HCT116 (cell line): ENCODE measurements around the gene CNTNAP2. TPM values are rescaled to one million over a fixed set of nuclear protein-coding genes. Genes with fewer than 3 reads are reported as not detected.

Experiments
- ATAC-seq: fragments of 200-7000 bp; cut with Tn5 transposase; 2 replicates; pipeline ENCODE4 v1.9.1; 2020; ENCODE audit warnings: mild to moderate bottlenecking, moderate library complexity
- BruUV-seq: library from RNA; stranded (reverse); fragments of 400-500 nt; replicated peaks from 2 replicates; lab custom pipeline; 2021; lab: Mats Ljungman, UMichigan
- CTCF ChIA-PET: fragments of 300-600 bp; sonication (Branson Sonifier 250); formaldehyde crosslinking; loops from one replicate; lab custom pipeline; 2021; ENCODE audit warnings: antibody characterized with exemption; lab: Charles Lee
- POLR2A ChIA-PET: fragments of 300-600, 350-600 bp; sonication (Branson Sonifier 250); formaldehyde crosslinking; loops from one replicate; lab custom pipeline; 2021; ENCODE audit warnings: antibody characterized with exemption; lab: Charles Lee
- RAD21 ChIA-PET, 2 experiments: fragments of 300-600 bp; sonication (Branson Sonifier 250); formaldehyde crosslinking; loops; one replicate each; lab custom pipeline; 2023; ENCODE audit warnings: low total read pairs in 2 of 2; ENCODE audit not compliant: uncharacterized antibody in 2 of 2, unreplicated experiment in 2 of 2, low non-redundant PET in 1 of 2; lab: Charles Lee
- DNase-seq: peaks from one replicate; pipeline ENCODE4 v3.0.0-alpha.2; 2010; ENCODE audit warnings: low read depth, low spot score
- H2AFZ ChIP-seq: fragments of 200-600 bp; shearing (Covaris generic), sonication (generic); 2 replicates; pipeline ENCODE4 v1.6.1; 2017; ENCODE audit warnings: low read depth, mixed run types, mixed read lengths, antibody characterized with exemption, low read length; ENCODE audit not compliant: poor library complexity, severe bottlenecking
- H3K27ac ChIP-seq: 2 replicates; pipeline ENCODE4 v1.5.1; 2012; ENCODE audit warnings: low read depth, low read length
- H3K27me3 ChIP-seq: fragments of 200-600 bp; sonication (generic); 2 replicates; pipeline ENCODE4 v1.6.1; 2016; ENCODE audit warnings: mixed run types, low read length, mixed read lengths; ENCODE audit not compliant: insufficient read depth
- H3K36me3 ChIP-seq, 2 experiments: fragments of 200-500 bp in 1 of 2; fragments of 200-600 bp in 1 of 2; sonication (Bioruptor generic) in 1 of 2; sonication (generic) in 1 of 2; 2 replicates each; pipeline versions ENCODE4 v1.5.1 to v1.6.1; 2014 to 2016; ENCODE audit warnings: low read length in 2 of 2, inconsistent platforms in 1 of 2, mixed read lengths in 1 of 2, mixed run types in 1 of 2; ENCODE audit not compliant: insufficient read depth in 2 of 2, control insufficient read depth in 1 of 2
- H3K4me1 ChIP-seq, 2 experiments: fragments of 200-600 bp in 1 of 2; sonication (generic) in 1 of 2; 2 replicates each; pipeline versions ENCODE4 v1.5.1 to v1.6.1; 2012 to 2017; ENCODE audit warnings: low read length in 2 of 2, inconsistent platforms in 1 of 2, mild to moderate bottlenecking in 1 of 2, mixed read lengths in 1 of 2, mixed run types in 1 of 2, moderate library complexity in 1 of 2; ENCODE audit not compliant: insufficient read depth in 2 of 2, control insufficient read depth in 1 of 2
- H3K4me2 ChIP-seq: fragments of 200-600 bp; sonication (generic); 2 replicates; pipeline ENCODE4 v1.6.1; 2017; ENCODE audit warnings: mixed run types, low read length, mixed read lengths
- H3K4me3 ChIP-seq, 2 experiments: fragments of 200-600 bp in 1 of 2; sonication (generic) in 1 of 2; replicated peaks in 1 of 2; 2 replicates each; pipeline ENCODE4 v1.5.1; 2011 to 2016; ENCODE audit warnings: low read length in 2 of 2, control low read depth in 1 of 2, low read depth in 1 of 2, mild to moderate bottlenecking in 1 of 2, mixed read lengths in 1 of 2, mixed run types in 1 of 2
- H3K79me2 ChIP-seq: fragments of 200-600 bp; sonication (generic); 2 replicates; pipeline ENCODE4 v1.6.1; 2017; ENCODE audit warnings: mild to moderate bottlenecking, mixed run types, low read length, moderate library complexity, mixed read lengths; ENCODE audit not compliant: insufficient read depth
- H3K9ac ChIP-seq: fragments of 200-600 bp; sonication (generic); 2 replicates; pipeline ENCODE4 v1.6.1; 2016; ENCODE audit warnings: low read length, mixed read lengths
- H3K9me2 ChIP-seq: fragments of 200-600 bp; sonication (generic), shearing (Covaris generic); 2 replicates; pipeline ENCODE4 v1.6.1; 2017; ENCODE audit warnings: mixed run types, mild to moderate bottlenecking, moderate library complexity; ENCODE audit not compliant: insufficient read depth
- H3K9me3 ChIP-seq, 2 experiments: fragments of 200-500 bp in 1 of 2; fragments of 200-600 bp in 1 of 2; sonication (Bioruptor generic) in 1 of 2; sonication (generic) in 1 of 2; 2 replicates each; pipeline ENCODE4 v1.6.1; 2014 to 2017; ENCODE audit warnings: low read length in 2 of 2, mixed read lengths in 2 of 2, inconsistent platforms in 1 of 2, low read depth in 1 of 2, mild to moderate bottlenecking in 1 of 2, mixed run types in 1 of 2, moderate library complexity in 1 of 2; ENCODE audit not compliant: control insufficient read depth in 1 of 2, insufficient read depth in 1 of 2
- H4K20me1 ChIP-seq: fragments of 200-600 bp; sonication (generic), shearing (Covaris generic); 2 replicates; pipeline ENCODE4 v1.6.1; 2017; ENCODE audit warnings: mixed run types, mild to moderate bottlenecking, moderate library complexity; ENCODE audit not compliant: insufficient read depth
- CBX3 ChIP-seq: IDR thresholded peaks from 2 replicates; pipeline ENCODE4 v1.6.1; 2012; ENCODE audit warnings: low read depth
- CEBPB ChIP-seq: IDR thresholded peaks from 2 replicates; pipeline ENCODE4 v1.6.1; 2012; ENCODE audit warnings: low read depth
- EGR1 ChIP-seq: IDR thresholded peaks from 2 replicates; pipeline ENCODE4 v1.6.1; 2012; ENCODE audit warnings: low read depth
- ELF1 ChIP-seq: IDR thresholded peaks from 2 replicates; pipeline ENCODE4 v1.6.1; 2012; ENCODE audit warnings: low read depth, borderline replicate concordance
- EZH2 ChIP-seq: fragments of 200-600 bp; sonication (generic); IDR thresholded peaks from 2 replicates; pipeline ENCODE4 v1.6.1; 2017; ENCODE audit warnings: antibody characterized with exemption, mixed run types
- EZH2phosphoT487 ChIP-seq: fragments of 200-600 bp; IDR thresholded peaks from 2 replicates; pipeline ENCODE4 v1.6.1; 2018; ENCODE audit warnings: antibody characterized with exemption, borderline replicate concordance
- POLR2AphosphoS5 ChIP-seq: IDR thresholded peaks from 2 replicates; pipeline ENCODE4 v1.6.1; 2011; ENCODE audit warnings: mild to moderate bottlenecking, low read depth, low read length, moderate library complexity
- SP1 ChIP-seq: IDR thresholded peaks from 2 replicates; pipeline ENCODE4 v1.6.1; 2012; ENCODE audit warnings: low read depth
- SRF ChIP-seq: IDR thresholded peaks from 2 replicates; pipeline ENCODE4 v1.6.1; 2012; ENCODE audit warnings: low read depth
- TCF7L2 ChIP-seq: IDR thresholded peaks from 2 replicates; pipeline ENCODE4 v1.7.0; 2011; ENCODE audit warnings: borderline replicate concordance, inconsistent platforms; ENCODE audit not compliant: insufficient read depth, insufficient read length; ENCODE audit errors: extremely low read depth
- YY1 ChIP-seq: IDR thresholded peaks from 2 replicates; pipeline ENCODE4 v1.6.1; 2011; ENCODE audit warnings: low read length, low read depth, moderate library complexity, mild to moderate bottlenecking; ENCODE audit not compliant: insufficient replicate concordance; ENCODE audit errors: extremely low read depth
- ZNF274 ChIP-seq: fragments of 200-500 bp; sonication (Bioruptor generic); IDR thresholded peaks from 2 replicates; pipeline ENCODE4 v1.6.1; 2014; ENCODE audit warnings: mild to moderate bottlenecking, low read depth, low read length, inconsistent platforms
- intact Hi-C: fragments of 100-400 bp; cut with micrococcal nuclease; formaldehyde crosslinking; loops from 2 replicates; pipeline ENCODE4 v1.10.0; 2022
- total RNA-seq: library from RNA; stranded (reverse); gene quantifications from one replicate; pipeline ENCODE4 v1.2.1, GENCODE V29; 2021; ENCODE audit not compliant: unreplicated experiment
- TF ChIP-seq, protein P1 (sequence below): IDR thresholded peaks from 2 replicates; pipeline ENCODE4 v1.6.1; 2012
- TF ChIP-seq, protein P2 (sequence below): IDR thresholded peaks from 2 replicates; pipeline ENCODE4 v1.6.1; 2012
- TF ChIP-seq, protein P3 (sequence below): IDR thresholded peaks from 2 replicates; pipeline ENCODE4 v1.6.1; 2011; ENCODE audit warnings: mild to moderate bottlenecking, low read length, moderate library complexity; ENCODE audit not compliant: insufficient replicate concordance; ENCODE audit errors: extremely low read depth

The CNTNAP2 gene
- total RNA-seq, 1 experiment from 2014 or later, result 0.37 TPM

DNA sequence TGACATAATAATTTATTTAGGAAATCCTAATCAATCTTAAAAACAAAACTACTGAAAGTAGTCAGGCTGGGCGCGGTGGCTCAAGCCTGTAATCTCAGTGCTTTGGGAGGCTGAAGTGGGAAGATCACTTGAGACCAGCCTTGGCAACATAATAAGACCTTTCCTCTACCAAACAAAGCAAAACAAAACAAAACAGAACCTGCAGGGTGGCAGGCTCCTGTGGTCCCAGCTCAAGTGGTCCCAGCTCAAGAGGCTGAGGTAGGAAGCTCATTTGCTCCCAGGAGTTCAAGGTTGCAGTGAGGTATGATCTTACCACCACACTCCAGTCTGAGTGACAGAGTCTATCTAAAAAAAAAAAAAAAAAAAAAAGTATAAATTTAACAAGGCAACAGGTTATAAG is 748.0 kb downstream of the CNTNAP2 start:
- no TSS peak for BruUV-seq
- CTCF ChIA-PET, result no interaction called here
- H4K20me1 ChIP-seq, result no peaks in the 10 kb centered on the region
- H3K9ac ChIP-seq, result no peak overlapping the region
- no peaks in the 10 kb centered on the region for H3K4me1 ChIP-seq
- intact Hi-C loops, result no loop called here
- no peaks in the 10 kb centered on the region for H3K79me2 ChIP-seq
- TF ChIP-seq, protein P1, sequence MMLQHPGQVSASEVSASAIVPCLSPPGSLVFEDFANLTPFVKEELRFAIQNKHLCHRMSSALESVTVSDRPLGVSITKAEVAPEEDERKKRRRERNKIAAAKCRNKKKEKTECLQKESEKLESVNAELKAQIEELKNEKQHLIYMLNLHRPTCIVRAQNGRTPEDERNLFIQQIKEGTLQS, result no peak
- TF ChIP-seq POLR2AphosphoS5 (no peak), SP1 (no peak), EGR1 (no peak), SRF (no peak), EZH2 (no peak), ZNF274 (no peak), EZH2phosphoT487 (no peak), ELF1 (no peak)
- TF ChIP-seq, protein P2, sequence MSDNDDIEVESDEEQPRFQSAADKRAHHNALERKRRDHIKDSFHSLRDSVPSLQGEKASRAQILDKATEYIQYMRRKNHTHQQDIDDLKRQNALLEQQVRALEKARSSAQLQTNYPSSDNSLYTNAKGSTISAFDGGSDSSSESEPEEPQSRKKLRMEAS, result no peak
- TF ChIP-seq, all 23 proteins: peak for 0
- Histone ChIP-seq H3K4me2 (no peak overlapping the region), H3K27me3 (no peaks in the 10 kb centered on the region), H3K9me3 (peaks cover 8 to 14% of the 10 kb centered on the region in 2 experiments; a peak in 2 of 4 replicates), H3K27ac (no peak overlapping the region), H3K4me3 (no peak overlapping the region), H2AFZ (no peak overlapping the region), H3K9me2 (no peaks in the 10 kb centered on the region), H3K36me3 (no peaks in the 10 kb centered on the region)
- ATAC-seq, result no peak
- DNase-seq, result no peak
- ChIA-PET RAD21 (no interaction called here), POLR2A (no interaction called here)

DNA sequence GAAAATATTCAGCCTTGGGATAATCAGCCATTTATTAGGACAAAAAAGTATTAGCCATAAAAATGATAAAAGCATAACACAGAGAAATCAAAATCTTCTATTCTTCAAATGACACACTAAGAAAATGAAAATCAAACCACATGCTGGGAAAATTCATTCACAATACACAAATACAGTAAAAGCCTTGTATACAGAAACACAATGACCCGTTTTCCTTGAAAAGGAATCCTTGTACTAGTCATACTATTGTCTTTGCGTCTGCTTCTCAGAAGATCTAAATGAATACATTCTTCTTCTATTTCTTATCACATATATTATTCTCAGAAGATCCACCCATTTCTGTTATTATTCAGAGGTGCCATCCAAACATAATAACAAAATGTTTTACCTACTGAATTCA is 749.1 kb downstream of the CNTNAP2 start:
- no peak overlapping the region for H3K9ac ChIP-seq
- BruUV-seq, result no TSS peak
- no peak for ATAC-seq
- no peaks in the 10 kb centered on the region for H3K27me3 ChIP-seq
- ChIA-PET RAD21 (no interaction called here), POLR2A (no interaction called here), CTCF (no interaction called here)
- intact Hi-C loops, result no loop called here
- no peak overlapping the region for H3K4me3 ChIP-seq
- TF ChIP-seq EZH2phosphoT487 (no peak), CBX3 (no peak), CEBPB (no peak), POLR2AphosphoS5 (no peak), TCF7L2 (no peak), ELF1 (no peak), YY1 (no peak)
- TF ChIP-seq, protein P3, sequence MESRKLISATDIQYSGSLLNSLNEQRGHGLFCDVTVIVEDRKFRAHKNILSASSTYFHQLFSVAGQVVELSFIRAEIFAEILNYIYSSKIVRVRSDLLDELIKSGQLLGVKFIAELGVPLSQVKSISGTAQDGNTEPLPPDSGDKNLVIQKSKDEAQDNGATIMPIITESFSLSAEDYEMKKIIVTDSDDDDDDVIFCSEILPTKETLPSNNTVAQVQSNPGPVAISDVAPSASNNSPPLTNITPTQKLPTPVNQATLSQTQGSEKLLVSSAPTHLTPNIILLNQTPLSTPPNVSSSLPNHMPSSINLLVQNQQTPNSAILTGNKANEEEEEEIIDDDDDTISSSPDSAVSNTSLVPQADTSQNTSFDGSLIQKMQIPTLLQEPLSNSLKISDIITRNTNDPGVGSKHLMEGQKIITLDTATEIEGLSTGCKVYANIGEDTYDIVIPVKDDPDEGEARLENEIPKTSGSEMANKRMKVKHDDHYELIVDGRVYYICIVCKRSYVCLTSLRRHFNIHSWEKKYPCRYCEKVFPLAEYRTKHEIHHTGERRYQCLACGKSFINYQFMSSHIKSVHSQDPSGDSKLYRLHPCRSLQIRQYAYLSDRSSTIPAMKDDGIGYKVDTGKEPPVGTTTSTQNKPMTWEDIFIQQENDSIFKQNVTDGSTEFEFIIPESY, result no peak
- H3K27ac ChIP-seq, result no peak overlapping the region
- H3K9me3 ChIP-seq, result peaks cover 6 to 13% of the 10 kb centered on the region in 2 experiments; a peak in 2 of 4 replicates
- H3K79me2 ChIP-seq, result no peaks in the 10 kb centered on the region
- H2AFZ ChIP-seq, result no peak overlapping the region
- no peaks in the 10 kb centered on the region for H3K36me3 ChIP-seq
- no peaks in the 10 kb centered on the region for H3K9me2 ChIP-seq
- no peaks in the 10 kb centered on the region for H4K20me1 ChIP-seq
- H3K4me2 ChIP-seq, result no peak overlapping the region
- DNase-seq, result no peak
- no peaks in the 10 kb centered on the region for H3K4me1 ChIP-seq
